HG03064 (cell line): ENCODE results near the gene GNG11.

Source experiments
- ATAC-seq: cut with Tn5 transposase; IDR thresholded peaks from one replicate; pipeline ENCODE4 v1.9.1; 2021; ENCODE audit warnings: low read depth; ENCODE audit not compliant: unreplicated experiment

GNG11 gene

DNA sequence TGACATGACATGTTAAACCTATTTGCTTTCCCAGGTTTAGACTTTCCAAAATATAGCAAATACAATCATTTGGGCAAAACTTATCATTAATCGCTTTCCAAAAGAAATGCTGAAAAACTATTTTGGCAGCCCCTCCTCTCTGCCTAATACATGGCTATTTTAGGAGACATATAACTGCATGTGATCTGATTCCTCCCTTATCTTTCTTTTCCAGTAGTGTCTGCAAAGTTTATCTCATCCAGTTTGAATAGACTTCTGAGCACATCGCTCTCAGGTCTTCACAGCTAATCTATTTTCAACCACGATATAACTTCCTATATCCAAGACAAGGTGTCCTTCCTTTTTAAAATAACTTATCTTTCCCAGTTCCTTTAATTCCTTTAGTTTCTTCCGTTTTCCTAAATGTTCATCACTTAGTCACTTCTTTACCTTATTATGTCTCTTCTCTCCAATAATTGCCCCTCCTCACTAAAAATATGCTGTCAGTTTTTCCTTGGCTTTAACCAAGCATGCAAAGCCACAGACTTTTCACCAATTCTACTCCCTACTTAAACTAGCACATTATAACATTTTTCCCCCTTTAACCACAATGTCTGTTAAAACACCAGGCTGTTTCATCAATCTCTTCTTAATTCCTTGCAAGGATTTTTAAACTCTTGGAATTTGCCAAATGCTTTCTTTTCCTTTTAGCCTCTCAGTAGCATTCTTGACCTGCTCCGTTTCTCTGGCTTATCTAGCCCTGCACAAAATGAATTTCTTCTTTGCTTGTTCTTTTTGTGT is 24.4 kb downstream of the GNG11 start:
- no peak for ATAC-seq

GRCh38 chr7:93948106-93948505 is 26.6 kb downstream of the GNG11 start:
- ATAC-seq = no peak

DNA sequence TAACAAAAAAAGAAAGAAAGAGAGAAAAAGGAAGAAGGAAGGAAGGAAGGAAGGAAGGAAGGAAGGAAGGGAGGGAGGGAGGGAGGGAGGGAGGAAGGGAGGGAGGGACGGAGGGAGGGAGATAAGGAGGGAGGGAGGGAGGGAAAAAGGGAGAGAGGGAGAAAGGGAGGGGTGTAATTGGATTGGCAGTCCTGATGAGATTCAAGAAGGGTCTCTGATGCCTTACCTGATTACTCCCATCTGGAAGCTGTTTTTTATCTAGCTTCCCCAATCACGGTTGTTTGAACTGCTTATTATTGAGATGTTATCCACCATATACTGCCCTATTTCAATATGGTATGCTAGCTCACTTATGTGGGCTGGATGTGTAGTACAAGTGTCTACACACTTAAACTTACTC is 27.3 kb downstream of the GNG11 start:
- no peak for ATAC-seq

GRCh38 chr7:93949423-93949822 is 27.9 kb downstream of the GNG11 start:
- ATAC-seq = no peak

- no peak for ATAC-seq
These were observed 33.8 kb downstream of the GNG11 start for GRCh38 chr7:93955304-93955703.

- ATAC-seq = no peak
These were observed 36.2 kb downstream of the GNG11 start for GRCh38 chr7:93957767-93958166.

GRCh38 chr7:93958216-93958615 is 36.7 kb downstream of the GNG11 start:
- no peak for ATAC-seq

DNA sequence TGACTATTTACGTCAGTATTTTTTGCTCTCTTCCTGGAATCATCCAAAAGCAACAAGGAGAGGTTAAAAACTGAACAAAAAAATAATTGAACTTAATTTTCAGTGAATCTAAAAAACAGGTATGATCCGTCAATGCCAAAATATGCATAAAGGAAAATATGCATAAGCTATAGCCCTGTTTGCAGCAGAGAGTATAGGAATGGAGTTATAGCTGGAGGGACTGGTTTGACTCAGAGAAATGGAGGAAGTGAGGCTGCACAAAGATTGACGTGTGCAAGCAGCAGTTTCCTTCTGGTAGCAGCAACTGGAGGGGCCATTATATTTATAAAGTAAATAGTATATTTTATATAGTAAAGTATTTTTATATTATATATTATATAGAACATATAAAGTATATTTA is 37.1 kb downstream of the GNG11 start:
- no peak for ATAC-seq

DNA sequence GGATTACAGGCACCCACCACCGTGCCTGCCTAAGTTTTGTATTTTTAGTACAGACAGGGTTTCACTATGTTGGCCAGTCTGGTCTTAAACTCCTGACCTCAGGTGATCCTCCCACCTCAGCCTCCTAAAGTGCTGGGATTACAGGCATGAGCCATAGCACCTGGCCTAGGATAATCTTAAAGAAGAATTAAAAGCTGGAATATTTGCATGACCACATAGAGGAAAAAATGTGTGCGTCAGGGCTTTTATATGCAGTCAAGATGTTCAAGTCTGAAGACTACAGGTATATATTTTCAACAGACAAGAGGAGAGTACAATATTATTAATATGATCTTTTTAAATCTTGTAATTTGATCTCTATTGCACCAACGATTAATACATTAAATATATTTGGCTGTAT is 39.5 kb downstream of the GNG11 start:
- ATAC-seq = no peak

GRCh38 chr7:93964262-93964661 is 42.7 kb downstream of the GNG11 start:
- no peak for ATAC-seq

DNA sequence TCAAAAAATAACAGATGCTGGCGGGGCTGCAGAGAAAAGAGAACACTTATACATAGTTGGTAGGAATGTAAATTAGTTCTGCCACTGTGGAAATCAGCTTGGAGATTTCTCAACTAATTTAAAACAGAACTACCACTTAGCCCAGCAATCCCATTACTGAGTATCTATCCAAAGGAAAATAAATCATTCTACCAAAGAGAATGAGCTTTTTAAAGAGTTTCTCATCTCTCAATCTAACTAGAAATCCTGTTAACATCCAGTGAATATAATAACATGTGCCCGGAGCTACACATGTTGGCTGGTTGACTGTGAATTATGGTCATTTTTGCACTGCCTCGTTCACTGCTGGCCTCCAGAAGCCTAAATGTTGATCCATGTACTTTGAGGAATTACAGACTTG is 43.3 kb downstream of the GNG11 start:
- ATAC-seq = no peak

GRCh38 chr7:93968911-93969620 is 47.5 kb downstream of the GNG11 start:
- ATAC-seq = no peak

DNA sequence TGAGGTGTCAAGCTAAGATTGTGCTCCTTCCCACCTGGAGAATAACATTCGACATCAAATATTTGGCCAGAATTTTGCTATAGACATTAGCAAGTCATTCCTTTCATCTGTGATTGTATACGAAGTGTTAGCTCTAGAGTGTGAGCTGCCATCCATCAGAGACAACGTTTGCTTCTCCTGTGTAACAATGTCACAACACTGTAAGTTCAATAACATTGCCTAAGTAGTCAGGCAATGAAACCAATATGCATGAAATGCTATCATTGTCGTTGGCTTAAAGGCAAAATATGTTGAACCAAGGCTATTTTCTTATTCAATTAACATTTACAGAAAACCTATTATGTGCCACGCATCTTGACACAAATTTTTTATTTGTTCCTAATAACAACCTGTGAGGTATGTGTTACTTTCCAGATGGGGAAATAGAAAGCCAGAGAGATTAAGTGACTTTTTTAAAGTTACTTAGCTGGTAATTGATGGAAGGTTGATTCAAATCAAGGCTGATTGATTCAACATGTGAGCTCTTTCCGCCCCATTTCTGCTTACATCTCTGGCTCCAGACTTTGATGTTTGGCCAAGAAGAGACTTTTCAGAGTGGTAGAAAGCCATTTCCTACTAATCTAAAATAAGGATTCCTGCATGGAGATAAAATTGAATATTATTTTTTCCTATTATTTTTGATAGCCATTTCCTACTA is 50.6 kb downstream of the GNG11 start:
- ATAC-seq = no peak

GRCh38 chr7:93973134-93973533 is 51.6 kb downstream of the GNG11 start:
- ATAC-seq = no peak

- no peak for ATAC-seq
These were observed 55.8 kb downstream of the GNG11 start for GRCh38 chr7:93977211-93977950.
